Stimulated activated CD4-positive, alpha-beta T cell treated with anti-CD3 and anti-CD28 coated beads, Interleukin-12 subunit alpha, Interleukin-12 subunit beta, amount 100 ng/mL, for 4 hours (primary cell): ENCODE results near the gene ARHGEF16.

Source experiments
- DNase-seq: peaks from one replicate; pipeline ENCODE4 v3.0.0-alpha.2; 2020

ARHGEF16 gene

GRCh38 chr1:3521426-3521825 lies 67.0 kb downstream of the ARHGEF16 start:
- no peak for DNase-seq

DNA sequence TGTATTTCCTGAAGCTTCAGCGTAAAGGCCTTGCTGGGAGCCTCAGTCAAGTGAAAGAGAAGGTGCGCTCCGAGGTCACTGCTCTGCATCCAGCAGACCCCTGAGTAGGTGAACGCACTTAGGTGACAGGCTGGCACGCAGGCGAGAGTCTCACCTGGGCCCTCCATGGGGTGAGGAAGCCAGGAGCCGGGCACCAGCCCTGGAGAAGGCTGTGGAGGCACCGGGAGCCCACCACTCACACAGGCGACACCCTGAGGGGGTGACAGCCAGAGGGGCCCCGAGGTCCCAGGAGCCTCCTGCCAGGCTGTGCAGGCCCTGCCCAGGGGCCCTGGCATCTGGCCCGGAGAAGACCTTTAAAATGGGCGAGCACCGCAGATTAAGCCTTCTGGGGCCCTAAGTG lies 67.6 kb downstream of the ARHGEF16 start:
- DNase-seq, result no peak

GRCh38 chr1:3522564-3523265 lies 68.2 kb downstream of the ARHGEF16 start:
- no peak for DNase-seq

- DNase-seq, result no peak
Measured at GRCh38 chr1:3523980-3524379, 69.5 kb downstream of the ARHGEF16 start.

DNA sequence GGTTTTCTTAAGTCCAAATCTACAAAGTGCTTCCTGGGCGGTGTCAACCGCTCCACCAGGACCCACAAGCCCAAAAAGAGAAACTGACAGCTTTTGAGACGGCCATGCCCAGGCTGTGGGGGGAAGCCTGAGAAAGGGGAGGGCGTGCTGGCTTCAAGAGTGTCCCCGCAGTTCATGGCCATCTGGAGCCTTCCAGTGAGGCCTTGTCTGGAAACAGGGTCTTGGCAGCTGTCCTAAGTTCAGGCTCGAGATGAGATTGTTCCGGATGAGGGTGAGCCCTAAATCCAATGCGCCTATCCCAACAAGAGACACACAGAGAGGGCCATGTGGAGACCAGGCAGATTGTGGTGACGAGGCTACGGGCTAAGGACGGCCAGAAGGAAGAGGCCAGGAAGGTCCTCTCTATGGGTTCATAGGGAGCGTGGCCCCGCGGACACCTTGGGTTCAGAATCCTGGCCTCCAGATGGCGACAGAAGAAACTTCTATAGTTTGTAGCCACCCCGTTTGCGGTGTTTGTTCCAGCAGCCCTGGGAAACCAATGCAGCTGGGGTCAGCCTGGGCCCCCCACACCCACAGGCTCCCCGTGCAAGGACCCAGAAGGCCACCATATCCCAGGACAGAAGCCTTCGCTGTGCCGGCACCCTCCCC lies 70.2 kb downstream of the ARHGEF16 start:
- no peak for DNase-seq

DNA sequence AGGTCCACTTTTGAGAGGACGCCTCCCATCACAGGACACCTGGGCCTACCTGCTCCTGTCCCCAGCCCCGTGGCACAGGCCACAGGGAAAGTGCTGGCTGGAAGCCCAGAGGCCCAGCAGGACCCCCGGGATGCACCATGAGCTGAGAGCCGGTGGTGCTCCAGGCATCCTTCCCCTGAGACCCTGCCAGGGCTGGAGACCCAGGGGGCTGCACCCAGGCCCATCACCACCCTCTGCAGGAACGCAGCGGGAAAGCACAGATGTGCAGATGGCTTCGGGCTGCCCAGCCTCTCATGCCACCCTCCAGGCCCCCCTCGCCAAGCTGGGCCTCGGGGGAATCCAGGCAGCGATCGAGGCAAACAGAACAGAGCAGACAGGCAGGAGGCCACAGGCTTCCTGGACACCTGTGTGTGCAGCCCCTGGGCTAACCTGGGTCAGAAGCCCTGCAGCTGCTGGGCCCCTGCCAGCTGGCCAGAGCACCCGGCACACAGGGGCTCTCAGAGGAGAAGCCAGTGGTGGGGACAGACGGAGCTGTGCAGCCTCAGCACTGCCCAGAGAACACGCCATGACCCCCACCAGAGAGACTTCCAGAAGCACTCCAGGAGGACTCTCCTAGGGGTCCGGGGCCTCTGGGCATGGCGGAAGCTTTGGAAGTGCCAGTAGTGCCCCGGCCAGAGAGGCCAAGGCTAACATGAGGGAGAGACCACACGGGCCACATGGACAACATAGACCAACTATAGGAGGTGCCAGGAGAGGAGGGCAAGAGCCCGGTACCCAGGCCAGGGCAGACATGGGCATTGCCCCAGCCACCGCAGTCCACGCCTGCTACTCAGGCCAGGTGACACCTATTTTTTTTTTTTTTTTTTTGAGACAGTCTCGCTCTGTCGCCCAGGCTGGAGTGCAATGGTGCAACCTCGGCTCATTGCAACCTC lies 71.4 kb downstream of the ARHGEF16 start:
- no peak for DNase-seq

DNA sequence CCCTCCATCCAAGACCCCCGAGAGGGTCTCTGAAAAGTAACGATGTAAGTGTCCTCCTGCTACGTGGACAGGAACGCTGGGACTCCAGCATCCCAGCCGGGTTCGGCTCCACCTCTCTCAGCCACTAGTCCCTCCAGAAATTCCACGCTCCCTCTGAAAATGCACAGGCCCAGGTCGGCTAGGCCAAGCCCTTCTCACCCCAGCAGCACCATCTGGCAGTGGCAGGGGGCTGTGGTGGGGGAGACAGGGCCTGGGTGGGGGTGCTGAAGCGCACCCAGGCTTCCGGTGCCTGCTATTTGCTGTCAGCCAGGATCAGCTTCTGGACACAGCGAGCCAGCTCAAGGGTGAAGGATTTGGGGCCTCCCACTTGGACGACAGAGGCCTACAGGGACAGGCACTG lies 73.3 kb downstream of the ARHGEF16 start:
- no peak for DNase-seq

- DNase-seq, result no peak
Measured at GRCh38 chr1:3529099-3529729, 74.7 kb downstream of the ARHGEF16 start.

DNA sequence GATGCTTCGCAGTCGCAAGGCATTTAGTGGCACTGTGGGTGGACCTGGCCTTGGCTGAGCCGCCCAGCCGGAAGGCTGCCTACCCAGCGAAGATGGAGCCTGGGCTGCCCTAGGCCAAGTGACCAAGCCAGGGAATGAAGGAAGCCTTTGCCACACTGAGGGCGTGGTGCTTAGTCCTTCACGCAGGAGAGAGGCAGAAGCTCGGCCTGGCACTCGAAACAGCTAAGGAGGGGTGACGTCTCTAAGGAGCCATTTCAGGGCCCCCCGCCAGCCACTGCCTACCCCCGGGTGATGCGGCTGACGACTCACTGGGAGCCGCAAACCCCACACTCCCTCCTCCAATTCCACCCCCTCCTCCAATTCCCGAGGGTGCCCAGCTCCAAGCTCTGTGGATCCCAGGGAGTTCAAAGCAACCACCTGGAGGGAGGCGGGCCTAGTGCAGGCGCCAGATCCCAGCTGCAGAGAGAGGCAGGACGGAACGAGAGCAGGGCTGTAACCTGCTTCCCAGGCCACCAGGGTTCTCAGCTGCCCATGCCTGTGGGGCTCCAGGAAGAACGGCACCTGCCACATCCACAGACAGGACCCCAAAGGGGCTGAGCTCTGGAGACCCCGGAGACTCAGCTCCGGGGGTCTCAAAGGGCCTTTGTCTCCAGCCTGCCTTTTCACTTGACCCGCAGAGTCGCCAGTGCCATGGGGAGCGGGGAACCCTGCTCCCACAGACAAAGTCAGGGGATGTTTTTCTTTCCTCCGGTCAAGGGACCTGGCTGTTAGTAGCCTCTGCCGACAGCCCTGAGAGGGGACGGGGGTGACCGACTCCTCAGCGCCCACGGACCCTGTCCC lies 75.8 kb downstream of the ARHGEF16 start:
- no peak for DNase-seq
